Gastroesophageal sphincter (tissue), 3 donors: ENCODE measurements around the gene NRXN3.

Experiments used
- POLR2A ChIP-seq, 2 donors: fragments of 450-650 bp; IDR thresholded peaks; one replicate each; pipeline ENCODE4 v1.6.1; 2017; ENCODE audit warnings: antibody characterized with exemption in 2 of 2, mild to moderate bottlenecking in 2 of 2, moderate library complexity in 1 of 2
- TF ChIP-seq, protein P1 (sequence below), 4 experiments: fragments of 200-600 bp in 2 of 4; fragments of 450-650 bp in 2 of 4; sonication (generic) in 1 of 4; IDR thresholded peaks; one replicate each; pipeline ENCODE4 v1.5.1; 2017 to 2019; ENCODE audit warnings: antibody characterized with exemption in 4 of 4, mild to moderate bottlenecking in 2 of 4, moderate library complexity in 2 of 4

GRCh38 chr14:78834766-78835451, 664.7 kb downstream of the NRXN3 start:
- TF ChIP-seq POLR2A (IDR thresholded peaks at IDR 0.05), result no peak
- TF ChIP-seq, protein P1, sequence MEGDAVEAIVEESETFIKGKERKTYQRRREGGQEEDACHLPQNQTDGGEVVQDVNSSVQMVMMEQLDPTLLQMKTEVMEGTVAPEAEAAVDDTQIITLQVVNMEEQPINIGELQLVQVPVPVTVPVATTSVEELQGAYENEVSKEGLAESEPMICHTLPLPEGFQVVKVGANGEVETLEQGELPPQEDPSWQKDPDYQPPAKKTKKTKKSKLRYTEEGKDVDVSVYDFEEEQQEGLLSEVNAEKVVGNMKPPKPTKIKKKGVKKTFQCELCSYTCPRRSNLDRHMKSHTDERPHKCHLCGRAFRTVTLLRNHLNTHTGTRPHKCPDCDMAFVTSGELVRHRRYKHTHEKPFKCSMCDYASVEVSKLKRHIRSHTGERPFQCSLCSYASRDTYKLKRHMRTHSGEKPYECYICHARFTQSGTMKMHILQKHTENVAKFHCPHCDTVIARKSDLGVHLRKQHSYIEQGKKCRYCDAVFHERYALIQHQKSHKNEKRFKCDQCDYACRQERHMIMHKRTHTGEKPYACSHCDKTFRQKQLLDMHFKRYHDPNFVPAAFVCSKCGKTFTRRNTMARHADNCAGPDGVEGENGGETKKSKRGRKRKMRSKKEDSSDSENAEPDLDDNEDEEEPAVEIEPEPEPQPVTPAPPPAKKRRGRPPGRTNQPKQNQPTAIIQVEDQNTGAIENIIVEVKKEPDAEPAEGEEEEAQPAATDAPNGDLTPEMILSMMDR (IDR thresholded peaks at IDR 0.05), result no peak
